ENCODE data around the gene WDR26. TPM values are rescaled to one million over a fixed set of nuclear protein-coding genes. Genes with fewer than 3 reads are reported as not detected.

WDR26 gene
- total and polyA plus RNA-seq, 2 of the 4 experiments (the other 2 are of a cell fraction), result 23.8 to 46.4 TPM

DNA sequence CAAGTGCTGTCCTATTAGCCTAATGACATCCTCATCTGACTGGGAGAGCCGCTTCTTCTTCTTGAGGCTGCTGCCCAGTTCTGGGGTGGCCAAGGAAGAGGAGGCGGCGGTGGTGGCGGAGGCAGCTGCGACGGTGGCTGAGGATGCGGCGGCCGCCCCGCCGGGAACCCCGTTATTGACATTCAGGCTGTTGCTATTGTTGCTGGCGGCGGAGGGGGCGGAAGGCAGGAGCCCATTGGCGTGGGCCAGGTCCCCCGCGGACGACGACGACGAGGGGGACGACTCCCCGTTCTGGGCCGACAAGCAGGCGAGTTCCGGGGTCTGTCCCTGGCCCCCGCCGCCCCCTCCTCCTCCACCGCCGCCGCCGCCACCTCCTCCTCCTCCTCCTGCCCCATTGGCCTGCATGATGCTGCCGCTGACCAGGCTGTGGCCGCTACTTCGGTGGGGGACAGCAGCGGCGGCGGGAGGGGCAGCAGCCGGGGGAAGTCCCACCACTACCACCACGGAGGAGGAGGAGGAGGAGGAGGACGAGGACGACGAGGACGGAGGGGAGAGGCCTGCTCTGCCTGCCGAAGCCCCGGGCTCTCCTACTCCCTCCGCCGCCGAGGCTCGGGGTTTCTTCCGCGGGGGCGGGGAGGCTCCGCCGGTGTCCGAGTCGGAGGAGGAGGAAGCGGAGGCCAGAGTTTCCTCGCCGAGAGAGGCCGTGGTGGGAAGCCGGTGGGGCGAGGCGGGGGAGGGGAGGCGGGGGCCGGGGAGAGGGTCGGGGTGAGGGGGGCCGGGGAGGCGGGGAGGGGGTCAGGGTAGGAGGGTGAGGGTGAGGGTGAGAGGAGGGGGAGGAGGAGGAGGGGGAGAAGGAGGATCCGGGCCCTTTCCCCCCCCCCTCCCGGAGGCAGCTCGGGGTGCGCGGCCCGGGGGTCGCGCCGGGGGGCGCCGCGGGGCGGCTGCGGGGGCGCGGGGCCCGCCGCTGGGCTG, 610 bp downstream of the WDR26 start:
- CTCF ChIA-PET, result interaction anchor here (0.5 kb wide), 1 partner anchor 26 kb away, joined by 4 read pairs; no protein-coding TSS in a partner anchor

More for the DNA sequence above, 610 bp downstream of the WDR26 start:
- Histone ChIP-seq H3K18ac (ENCODE audit: low read depth, low read length) (peak overlapping the region; percentile 62), H3K36me3 (ENCODE audit: control insufficient read depth, insufficient read depth, low read length) (peaks cover 1% of the 10 kb centered on the region), H3K9ac (ENCODE audit: low read depth, low read length) (peak overlapping the region; percentile 92), H3K4me1 (ENCODE audit: control insufficient read depth, insufficient read depth, low read length) (peaks cover 4% of the 10 kb centered on the region; the same call in 1 of the 2 replicates), H3K9me1 (ENCODE audit: insufficient read depth, low read length) (peaks cover 6% of the 10 kb centered on the region), H2AK5ac (ENCODE audit: low read depth, low read length) (peak overlapping the region; percentile 72; the same call in 1 of the 2 replicates), H3K56ac (ENCODE audit: extremely low read depth, insufficient read depth, low read length) (no peak overlapping the region), H3K9me3 (ENCODE audit: control insufficient read depth, insufficient read depth, low read length) (no peaks in the 10 kb centered on the region), H4K20me1 (ENCODE audit: insufficient read depth, low read length) (peaks cover 32% of the 10 kb centered on the region), H3K79me1 (ENCODE audit: low read depth in 1 of 2, low read length in 2 of 2) (peaks cover 9 to 35% of the 10 kb centered on the region in 2 experiments), H3K23ac (ENCODE audit: low read depth, low read length) (peak overlapping the region; percentile 64), H3K27me3 (ENCODE audit: control insufficient read depth, insufficient read depth, low read length) (no peaks in the 10 kb centered on the region), H3K14ac (replicated peaks; ENCODE audit: low read depth, low read length) (peak overlapping the region; percentile 44), H2BK120ac (ENCODE audit: low read depth, low read length) (no peak overlapping the region), H3K4me3 (ENCODE audit: insufficient read depth, low read depth, low read length) (peak overlapping the region; percentile 77), H2BK20ac (ENCODE audit: low read depth, low read length) (no peak overlapping the region), H3K4ac (ENCODE audit: low read depth, low read length) (peak overlapping the region; percentile 51), H4K8ac (ENCODE audit: low read depth in 2 of 2, low read length in 2 of 2) (no peak overlapping the region), H2AFZ (replicated peaks; ENCODE audit: low read length, poor library complexity) (peak overlapping the region; percentile 60), H3K4me2 (ENCODE audit: low read depth, low read length) (peak overlapping the region; percentile 95), H4K5ac (ENCODE audit: low read depth, low read length) (peak overlapping the region; percentile 79), H4K91ac (ENCODE audit: insufficient read depth, low read depth, low read length) (peak overlapping the region; percentile 17; the same call in 1 of the 2 replicates), H2AK9ac (replicated peaks; ENCODE audit: low read depth, low read length, poor library complexity) (peak overlapping the region; percentile 98), H2BK5ac (ENCODE audit: low read depth, low read length, poor library complexity, severe bottlenecking) (peak overlapping the region; percentile 96), H2BK15ac (ENCODE audit: low read depth, low read length) (no peak overlapping the region), H3K27ac (ENCODE audit: insufficient read depth, low read length) (peak overlapping the region; percentile 98)
- intact Hi-C loops (cut with micrococcal nuclease) (loop anchor here (2.0 to 10.0 kb wide), 3 partner anchors 65 to 491 kb away; partner anchors contain the start of gene DNAH14), dilution Hi-C loops (cut with HindIII; ENCODE audit: low sequenced_read_pairs, unreplicated experiment) (no loop called here), in situ Hi-C loops (cut with MboI; ENCODE audit: low sequenced_read_pairs) (no loop called here)
- POLR2A ChIA-PET (ENCODE audit: unreplicated experiment), result interaction anchor here (0.6 kb wide), 2 partner anchors 23 to 97 kb away, joined by 3 to 5 read pairs; no protein-coding TSS in a partner anchor
- TF ChIP-seq MAZ (IDR thresholded peaks at IDR 0.05; ENCODE audit: borderline replicate concordance, low read depth, low read length) (peak; percentile 49; the same call in 1 of the 2 replicates), POLR2A (IDR thresholded peaks at IDR 0.05; ENCODE audit: low read depth, low read length) (0 out of 2 replicates have a peak, but pooled peaks have one; percentile 1)
- TF ChIP-seq, protein P1, sequence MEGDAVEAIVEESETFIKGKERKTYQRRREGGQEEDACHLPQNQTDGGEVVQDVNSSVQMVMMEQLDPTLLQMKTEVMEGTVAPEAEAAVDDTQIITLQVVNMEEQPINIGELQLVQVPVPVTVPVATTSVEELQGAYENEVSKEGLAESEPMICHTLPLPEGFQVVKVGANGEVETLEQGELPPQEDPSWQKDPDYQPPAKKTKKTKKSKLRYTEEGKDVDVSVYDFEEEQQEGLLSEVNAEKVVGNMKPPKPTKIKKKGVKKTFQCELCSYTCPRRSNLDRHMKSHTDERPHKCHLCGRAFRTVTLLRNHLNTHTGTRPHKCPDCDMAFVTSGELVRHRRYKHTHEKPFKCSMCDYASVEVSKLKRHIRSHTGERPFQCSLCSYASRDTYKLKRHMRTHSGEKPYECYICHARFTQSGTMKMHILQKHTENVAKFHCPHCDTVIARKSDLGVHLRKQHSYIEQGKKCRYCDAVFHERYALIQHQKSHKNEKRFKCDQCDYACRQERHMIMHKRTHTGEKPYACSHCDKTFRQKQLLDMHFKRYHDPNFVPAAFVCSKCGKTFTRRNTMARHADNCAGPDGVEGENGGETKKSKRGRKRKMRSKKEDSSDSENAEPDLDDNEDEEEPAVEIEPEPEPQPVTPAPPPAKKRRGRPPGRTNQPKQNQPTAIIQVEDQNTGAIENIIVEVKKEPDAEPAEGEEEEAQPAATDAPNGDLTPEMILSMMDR (conservative IDR thresholded peaks at IDR 0.05; ENCODE audit: low read depth, low read length), result no peak
- WGBS, 2 experiments (ENCODE audit: extremely low coverage in 2 of 2, insufficient read length in 1 of 2), result 0% methylated on average over 2 of the region's 88 CpGs; no CpG with 5 or more reads in 1 of the 2 experiments
- ATAC-seq (ENCODE audit: low read depth) (peak; percentile 9), DNase-seq (no peak)
- BruUV-seq (replicated peaks), result no TSS peak
